C4-2B (cell line): ENCODE results near the gene CT45A8.

ENCODE experiments used
- CTCF ChIP-seq: fragments of 450-650 bp; conservative IDR thresholded peaks from 2 replicates; pipeline ENCODE4 v1.5.1; 2017; ENCODE audit warnings: mild to moderate bottlenecking
- ZFX ChIP-seq: fragments of 450-650 bp; IDR thresholded peaks from 2 replicates; pipeline ENCODE4 v1.6.1; 2017

- no peak for TF ChIP-seq CTCF
- no peak for TF ChIP-seq ZFX
Measured at GRCh38 chrX:135892781-135893180, 38.4 kb upstream of the CT45A8 start.
